Measurements from ENCODE around the gene USP5. TPM values are rescaled to one million over a fixed set of nuclear protein-coding genes. Genes with fewer than 3 reads are reported as not detected.

USP5 gene
- total RNA-seq, 1 experiment from 2014 or later, result 107 TPM

DNA sequence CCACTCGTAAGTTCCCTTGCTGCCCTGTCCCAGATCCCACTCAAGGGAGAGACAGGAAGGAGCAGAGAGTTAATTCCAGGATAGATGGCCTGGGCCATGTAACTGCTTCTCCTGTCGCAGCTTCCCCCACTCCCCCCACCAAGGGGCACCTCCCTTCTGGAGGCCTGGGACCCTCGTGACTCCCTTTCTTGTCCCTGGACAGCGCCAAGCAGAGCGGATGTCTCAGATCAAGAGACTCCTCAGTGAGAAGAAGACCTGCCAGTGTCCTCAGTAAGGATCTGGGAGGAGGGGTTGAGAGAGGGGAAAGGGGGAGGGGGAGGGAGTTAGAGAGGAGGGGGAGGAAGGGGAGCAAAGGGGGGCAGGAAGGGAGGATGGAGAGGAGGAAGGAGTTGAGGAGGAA is 33.3 kb upstream of the USP5 start:
- POLR2A ChIA-PET (ENCODE audit: unreplicated experiment), result no interaction called here
- no peaks in the 10 kb centered on the region for H3K9me3 ChIP-seq (ENCODE audit: low read length)
- no TSS peak for BruUV-seq (replicated peaks)

DNA sequence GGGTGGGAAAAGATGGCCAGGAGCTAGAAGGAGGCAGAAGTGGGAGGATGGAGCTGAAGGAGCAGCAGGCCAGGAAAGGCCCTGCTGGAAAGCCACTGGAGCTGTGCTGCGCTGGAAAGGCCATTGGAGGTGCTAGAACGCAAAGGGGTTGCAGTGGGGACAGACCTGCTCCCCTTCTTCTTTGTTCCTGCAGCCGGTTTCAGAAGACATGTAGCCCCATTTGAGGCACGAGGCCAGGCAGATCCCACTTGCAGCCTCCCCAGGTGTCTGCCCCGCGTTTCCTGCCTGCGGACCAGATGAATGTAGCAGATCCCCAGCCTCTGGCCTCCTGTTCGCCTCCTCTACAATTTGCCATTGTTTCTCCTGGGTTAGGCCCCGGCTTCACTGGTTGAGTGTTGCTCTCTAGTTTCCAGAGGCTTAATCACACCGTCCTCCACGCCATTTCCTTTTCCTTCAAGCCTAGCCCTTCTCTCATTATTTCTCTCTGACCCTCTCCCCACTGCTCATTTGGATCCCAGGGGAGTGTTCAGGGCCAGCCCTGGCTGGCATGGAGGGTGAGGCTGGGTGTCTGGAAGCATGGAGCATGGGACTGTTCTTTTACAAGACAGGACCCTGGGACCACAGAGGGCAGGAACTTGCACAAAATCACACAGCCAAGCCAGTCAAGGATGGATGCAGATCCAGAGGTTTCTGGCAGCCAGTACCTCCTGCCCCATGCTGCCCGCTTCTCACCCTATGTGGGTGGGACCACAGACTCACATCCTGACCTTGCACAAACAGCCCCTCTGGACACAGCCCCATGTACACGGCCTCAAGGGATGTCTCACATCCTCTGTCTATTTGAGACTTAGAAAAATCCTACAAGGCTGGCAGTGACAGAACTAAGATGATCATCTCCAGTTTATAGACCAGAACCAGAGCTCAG is 32.6 kb upstream of the USP5 start:
- H3K27ac ChIP-seq (ENCODE audit: low read length), result no peak overlapping the region
- no TSS peak for BruUV-seq (replicated peaks)
- H3K4me3 ChIP-seq (ENCODE audit: low read length), result no peak overlapping the region
- H3K36me3 ChIP-seq (ENCODE audit: low read depth, low read length), result no peaks in the 10 kb centered on the region
- no peak for TF ChIP-seq EZH2phosphoT487 (IDR thresholded peaks at IDR 0.05; ENCODE audit: borderline replicate concordance, low read length)
- TF ChIP-seq EZH2 (IDR thresholded peaks at IDR 0.05; ENCODE audit: low read length, unreplicated experiment), result no peak
- TF ChIP-seq, protein P1, sequence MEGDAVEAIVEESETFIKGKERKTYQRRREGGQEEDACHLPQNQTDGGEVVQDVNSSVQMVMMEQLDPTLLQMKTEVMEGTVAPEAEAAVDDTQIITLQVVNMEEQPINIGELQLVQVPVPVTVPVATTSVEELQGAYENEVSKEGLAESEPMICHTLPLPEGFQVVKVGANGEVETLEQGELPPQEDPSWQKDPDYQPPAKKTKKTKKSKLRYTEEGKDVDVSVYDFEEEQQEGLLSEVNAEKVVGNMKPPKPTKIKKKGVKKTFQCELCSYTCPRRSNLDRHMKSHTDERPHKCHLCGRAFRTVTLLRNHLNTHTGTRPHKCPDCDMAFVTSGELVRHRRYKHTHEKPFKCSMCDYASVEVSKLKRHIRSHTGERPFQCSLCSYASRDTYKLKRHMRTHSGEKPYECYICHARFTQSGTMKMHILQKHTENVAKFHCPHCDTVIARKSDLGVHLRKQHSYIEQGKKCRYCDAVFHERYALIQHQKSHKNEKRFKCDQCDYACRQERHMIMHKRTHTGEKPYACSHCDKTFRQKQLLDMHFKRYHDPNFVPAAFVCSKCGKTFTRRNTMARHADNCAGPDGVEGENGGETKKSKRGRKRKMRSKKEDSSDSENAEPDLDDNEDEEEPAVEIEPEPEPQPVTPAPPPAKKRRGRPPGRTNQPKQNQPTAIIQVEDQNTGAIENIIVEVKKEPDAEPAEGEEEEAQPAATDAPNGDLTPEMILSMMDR (conservative IDR thresholded peaks at IDR 0.05; ENCODE audit: low read depth, low read length), result no peak
- ChIA-PET POLR2A (ENCODE audit: unreplicated experiment) (no interaction called here), CTCF (no interaction called here)
- no peaks in the 10 kb centered on the region for H3K4me1 ChIP-seq (ENCODE audit: insufficient read depth, low read length)
- no peak overlapping the region for H3K9ac ChIP-seq (ENCODE audit: low read length)
- intact Hi-C loops (cut with micrococcal nuclease), result no loop called here
- no peaks in the 10 kb centered on the region for H3K79me2 ChIP-seq (ENCODE audit: low read length)
- H3K9me2 ChIP-seq (replicated peaks; ENCODE audit: low read length), result no peaks in the 10 kb centered on the region
- no peaks in the 10 kb centered on the region for H3K9me3 ChIP-seq (ENCODE audit: low read length)
- H3F3A ChIP-seq (ENCODE audit: low read length, unreplicated experiment), result no peaks in the 10 kb centered on the region
- no peak overlapping the region for H3K4me2 ChIP-seq (ENCODE audit: low read length)
- H2AFZ ChIP-seq (ENCODE audit: low read length), result no peak overlapping the region
- H3K27me3 ChIP-seq (ENCODE audit: low read length), result no peaks in the 10 kb centered on the region
- ATAC-seq (no peak; the same call in 1 of the 2 replicates), DNase-seq (no peak)
- no peaks in the 10 kb centered on the region for H4K20me1 ChIP-seq (ENCODE audit: low read length)

More for the DNA sequence above, 33.3 kb upstream of the USP5 start:
- Histone ChIP-seq H3K4me2 (ENCODE audit: low read length) (no peak overlapping the region), H3K27me3 (ENCODE audit: low read length) (no peaks in the 10 kb centered on the region), H3K9ac (ENCODE audit: low read length) (no peak overlapping the region), H4K20me1 (ENCODE audit: low read length) (no peaks in the 10 kb centered on the region), H3K9me2 (replicated peaks; ENCODE audit: low read length) (no peaks in the 10 kb centered on the region), H3K27ac (ENCODE audit: low read length) (no peak overlapping the region), H3K4me1 (ENCODE audit: insufficient read depth, low read length) (no peaks in the 10 kb centered on the region), H2AFZ (ENCODE audit: low read length) (no peak overlapping the region), H3K79me2 (ENCODE audit: low read length) (no peaks in the 10 kb centered on the region), H3F3A (ENCODE audit: low read length, unreplicated experiment) (no peaks in the 10 kb centered on the region), H3K4me3 (ENCODE audit: low read length) (no peak overlapping the region), H3K36me3 (ENCODE audit: low read depth, low read length) (no peaks in the 10 kb centered on the region)
- TF ChIP-seq, protein P1 (conservative IDR thresholded peaks at IDR 0.05; ENCODE audit: low read depth, low read length), result no peak
- TF ChIP-seq EZH2 (IDR thresholded peaks at IDR 0.05; ENCODE audit: low read length, unreplicated experiment) (no peak), EZH2phosphoT487 (IDR thresholded peaks at IDR 0.05; ENCODE audit: borderline replicate concordance, low read length) (no peak)
- intact Hi-C loops (cut with micrococcal nuclease), result no loop called here
- no peak for DNase-seq
- CTCF ChIA-PET, result no interaction called here
- ATAC-seq, result no peak

DNA sequence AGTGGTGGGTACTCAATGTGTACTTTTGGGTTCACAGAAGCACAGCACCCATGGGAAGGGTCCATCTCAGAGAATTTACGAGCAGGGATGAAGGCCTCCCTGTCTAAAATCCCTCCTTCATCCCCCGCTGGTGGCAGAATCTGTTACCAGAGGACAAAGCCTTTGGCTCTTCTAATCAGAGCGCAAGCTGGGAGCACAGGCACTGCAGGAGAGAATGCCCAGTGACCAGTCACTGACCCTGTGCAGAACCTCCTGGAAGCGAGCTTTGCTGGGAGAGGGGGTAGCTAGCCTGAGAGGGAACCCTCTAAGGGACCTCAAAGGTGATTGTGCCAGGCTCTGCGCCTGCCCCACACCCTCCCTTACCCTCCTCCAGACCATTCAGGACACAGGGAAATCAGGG is 31.8 kb upstream of the USP5 start:
- no peak overlapping the region for H3K4me3 ChIP-seq (ENCODE audit: low read length)
- H3K27me3 ChIP-seq (ENCODE audit: low read length), result no peaks in the 10 kb centered on the region
- no peaks in the 10 kb centered on the region for H4K20me1 ChIP-seq (ENCODE audit: low read length)
- no peaks in the 10 kb centered on the region for H3K9me2 ChIP-seq (replicated peaks; ENCODE audit: low read length)
- H3K4me1 ChIP-seq (ENCODE audit: insufficient read depth, low read length), result no peaks in the 10 kb centered on the region
- H3K9ac ChIP-seq (ENCODE audit: low read length), result no peak overlapping the region
- no peaks in the 10 kb centered on the region for H3F3A ChIP-seq (ENCODE audit: low read length, unreplicated experiment)
- H3K36me3 ChIP-seq (ENCODE audit: low read depth, low read length), result no peaks in the 10 kb centered on the region
- no peaks in the 10 kb centered on the region for H3K9me3 ChIP-seq (ENCODE audit: low read length)
- no TSS peak for BruUV-seq (replicated peaks)
- H3K27ac ChIP-seq (ENCODE audit: low read length), result no peak overlapping the region
- TF ChIP-seq EZH2phosphoT487 (IDR thresholded peaks at IDR 0.05; ENCODE audit: borderline replicate concordance, low read length) (no peak), EZH2 (IDR thresholded peaks at IDR 0.05; ENCODE audit: low read length, unreplicated experiment) (no peak)
- TF ChIP-seq, protein P1 (conservative IDR thresholded peaks at IDR 0.05; ENCODE audit: low read depth, low read length), result no peak
- ChIA-PET POLR2A (ENCODE audit: unreplicated experiment) (no interaction called here), CTCF (no interaction called here)
- intact Hi-C loops (cut with micrococcal nuclease), result no loop called here
- H3K4me2 ChIP-seq (ENCODE audit: low read length), result no peak overlapping the region
- H2AFZ ChIP-seq (ENCODE audit: low read length), result no peak overlapping the region
- ATAC-seq, result no peak
- H3K79me2 ChIP-seq (ENCODE audit: low read length), result no peaks in the 10 kb centered on the region
- DNase-seq, result no peak

Measured in PC-3 (cell line).